NT2/D1 (cell line): ENCODE results near the gene HOXA3.

Experiments
- SUZ12 ChIP-seq: IDR thresholded peaks from 2 replicates; pipeline ENCODE4 v1.6.1; 2011; ENCODE audit not compliant: insufficient read length, insufficient read depth; ENCODE audit errors: extremely low read depth
- YY1 ChIP-seq: IDR thresholded peaks from 2 replicates; pipeline ENCODE4 v1.6.1; 2011; ENCODE audit not compliant: insufficient read length, insufficient read depth

DNA sequence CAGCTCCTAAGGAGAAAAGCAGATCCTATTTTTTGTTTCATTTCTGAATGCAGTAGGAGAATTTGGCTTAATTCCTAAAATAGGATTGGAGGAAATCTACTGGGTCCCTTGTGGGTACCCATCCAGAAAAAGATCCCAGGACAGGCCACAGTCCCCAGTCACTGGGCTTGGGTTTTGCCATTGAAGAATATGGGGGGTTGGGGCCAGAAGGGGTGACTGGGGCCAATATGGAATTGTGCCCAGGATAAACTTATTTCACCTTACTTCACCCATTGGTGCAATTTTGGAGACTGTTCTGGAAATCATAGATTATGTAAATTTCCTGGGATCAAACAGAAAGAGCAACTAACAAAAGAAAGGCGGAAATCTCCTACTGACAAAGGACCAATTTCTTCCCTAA lies 13.9 kb downstream of the HOXA3 start:
- no peak for TF ChIP-seq YY1
- TF ChIP-seq SUZ12, result no peak
